GM13976 (cell line): ENCODE measurements around the gene UBE3D.

ENCODE experiments used
- DNase-seq: peaks from one replicate; pipeline ENCODE4 v3.0.0; 2012; ENCODE audit warnings: low spot score
- CTCF ChIP-seq: IDR thresholded peaks from 2 replicates; pipeline ENCODE4 v1.5.1; 2012; ENCODE audit warnings: borderline replicate concordance, mild to moderate bottlenecking; ENCODE audit not compliant: insufficient read depth; ENCODE audit errors: extremely low read depth, missing control alignments, control extremely low read depth
- in situ Hi-C: fragments of 300-500 bp; cut with MboI; formaldehyde crosslinking; loops from one replicate; pipeline ENCODE4 v1.12.0; 2022; ENCODE audit warnings: low sequenced_read_pairs, mixed read lengths, inconsistent platforms; ENCODE audit not compliant: unreplicated experiment

Gene UBE3D

GRCh38 chr6:82889143-82889542, 176.5 kb downstream of the UBE3D start:
- TF ChIP-seq CTCF, result no peak
- in situ Hi-C loops, result no loop called here
- DNase-seq, result no peak

- TF ChIP-seq CTCF, result no peak
- in situ Hi-C loops, result no loop called here
- no peak for DNase-seq
Observed at GRCh38 chr6:82882363-82883023, 183.1 kb downstream of the UBE3D start.

GRCh38 chr6:82881519-82881918, 184.1 kb downstream of the UBE3D start:
- in situ Hi-C loops, result no loop called here
- DNase-seq, result no peak
- no peak for TF ChIP-seq CTCF

GRCh38 chr6:82878812-82879211, 186.8 kb downstream of the UBE3D start:
- TF ChIP-seq CTCF, result no peak
- in situ Hi-C loops, result no loop called here
- no peak for DNase-seq

- no peak for DNase-seq
- TF ChIP-seq CTCF, result no peak
- in situ Hi-C loops, result no loop called here
Observed at GRCh38 chr6:82877213-82878195, 188.1 kb downstream of the UBE3D start.

- no peak for DNase-seq
- in situ Hi-C loops, result no loop called here
- no peak for TF ChIP-seq CTCF
Observed at GRCh38 chr6:82875573-82876185, 190.0 kb downstream of the UBE3D start.
